HG02571 (cell line): ENCODE results near the gene IMPA2.
"Not testable (repeated sequence)": the region's sequence is repeated elsewhere in the genome, so short reads cannot be mapped to it uniquely, and the experiment has no call there.

Source experiments
- ATAC-seq: cut with Tn5 transposase; IDR thresholded peaks from one replicate; pipeline ENCODE4 v1.9.1; 2021; ENCODE audit warnings: mild to moderate bottlenecking, moderate library complexity; ENCODE audit not compliant: unreplicated experiment

Gene IMPA2

GRCh38 chr18:12067671-12068070 lies 86.4 kb downstream of the IMPA2 start:
- no peak for ATAC-seq

DNA sequence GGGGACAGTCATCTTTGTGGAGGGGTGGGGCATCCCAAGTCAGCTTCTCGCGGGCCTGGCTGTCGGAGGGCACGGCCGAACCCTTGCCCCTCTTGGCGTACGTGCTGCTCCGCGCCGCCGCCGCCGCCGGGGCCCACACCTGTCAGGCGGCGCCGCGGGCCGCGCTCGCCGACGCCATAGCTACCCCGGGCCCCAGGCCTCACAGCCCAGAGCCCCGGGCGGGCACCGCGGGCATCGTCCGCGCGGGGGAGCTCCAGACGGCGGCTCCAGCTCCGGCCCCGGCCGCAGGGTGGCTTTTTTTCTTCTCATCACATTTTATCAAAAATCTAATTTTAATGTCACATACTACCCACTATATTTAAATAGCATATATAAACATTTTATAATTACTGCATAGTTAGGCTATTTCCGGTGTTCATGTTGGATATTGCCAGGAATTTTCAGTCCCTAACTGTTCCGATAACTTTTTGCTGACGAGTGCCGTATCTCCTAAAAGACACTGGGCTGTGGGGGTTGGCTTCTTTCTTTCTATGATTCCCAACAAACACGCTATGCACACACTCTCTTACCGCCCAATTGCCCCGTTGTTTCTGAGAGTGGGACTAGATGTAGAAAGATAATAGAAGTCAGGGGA lies 87.1 kb downstream of the IMPA2 start:
- ATAC-seq: not testable (repeated sequence)

DNA sequence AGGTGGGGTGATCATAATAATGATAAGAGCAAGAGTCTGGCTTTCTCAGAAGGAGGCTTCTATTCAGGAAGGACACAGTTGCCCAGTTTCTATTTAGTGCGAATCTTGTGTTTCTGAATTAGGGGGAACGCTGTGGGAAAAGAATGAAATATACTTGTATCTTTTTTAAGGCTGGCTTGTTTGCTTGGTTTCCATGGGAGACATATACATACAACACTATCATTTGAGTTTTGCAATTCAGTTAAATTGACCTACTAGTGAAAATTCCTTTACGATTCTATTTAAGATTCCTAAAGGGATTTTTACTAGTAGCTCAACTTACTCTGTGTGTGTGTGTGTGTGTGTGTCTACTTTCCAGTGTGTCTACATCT lies 87.6 kb downstream of the IMPA2 start:
- ATAC-seq: no peak

DNA sequence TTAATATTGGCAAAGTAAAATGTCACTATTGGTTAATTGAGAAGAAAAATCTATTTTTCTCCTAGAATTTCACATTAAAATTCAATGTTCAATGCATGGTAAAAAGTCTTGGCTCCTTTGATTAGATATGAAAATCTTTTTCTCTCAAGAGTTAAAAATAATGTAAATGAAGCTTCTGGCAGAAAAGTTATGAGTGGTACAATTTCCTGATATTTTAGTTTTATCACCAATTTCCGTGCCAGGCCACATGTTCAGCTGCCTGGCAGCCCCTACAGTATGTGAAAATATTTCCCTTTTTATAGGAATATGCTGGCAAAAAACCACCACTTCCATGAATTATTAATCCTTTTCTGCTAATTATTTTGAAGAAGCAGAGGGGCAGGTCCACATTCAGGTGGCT lies 89.8 kb downstream of the IMPA2 start:
- ATAC-seq: not testable (repeated sequence)

DNA sequence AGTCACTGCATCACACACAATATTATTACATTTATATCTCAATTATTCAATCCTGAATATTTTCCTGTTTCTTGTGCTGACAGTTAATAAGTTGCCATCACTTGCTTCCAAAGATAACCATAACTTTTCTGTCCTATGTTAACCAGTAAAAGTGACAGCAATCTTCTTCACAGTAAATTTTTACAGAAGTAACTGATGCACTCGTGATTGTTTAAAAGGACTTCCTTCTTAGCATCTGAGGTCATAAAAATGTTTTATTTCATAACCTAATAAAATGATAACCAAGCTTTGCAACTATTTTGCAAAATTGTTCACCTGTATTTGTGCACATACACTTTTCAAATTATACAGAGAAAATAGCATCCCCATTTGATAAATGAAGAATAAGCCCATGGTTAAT lies 91.7 kb downstream of the IMPA2 start:
- ATAC-seq: no peak

DNA sequence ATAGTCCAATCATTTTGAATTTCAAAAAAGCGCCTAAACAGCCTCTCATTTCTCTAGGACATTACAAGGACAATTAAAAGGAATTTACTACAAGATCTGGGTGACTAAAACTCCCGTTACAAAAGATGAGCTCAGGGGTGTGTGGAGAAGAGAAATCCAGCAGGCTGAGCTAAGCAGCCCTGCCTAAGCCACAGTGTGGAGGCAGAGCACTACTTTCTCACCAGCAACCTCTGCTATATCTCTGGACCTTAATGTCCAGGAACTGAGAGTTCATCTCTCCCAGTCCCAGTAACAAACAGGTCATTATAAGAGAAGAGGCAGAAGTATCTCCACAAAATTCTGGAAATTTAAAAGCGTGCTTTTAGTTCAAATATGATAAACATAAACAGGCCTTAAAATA lies 93.4 kb downstream of the IMPA2 start:
- ATAC-seq: no peak

DNA sequence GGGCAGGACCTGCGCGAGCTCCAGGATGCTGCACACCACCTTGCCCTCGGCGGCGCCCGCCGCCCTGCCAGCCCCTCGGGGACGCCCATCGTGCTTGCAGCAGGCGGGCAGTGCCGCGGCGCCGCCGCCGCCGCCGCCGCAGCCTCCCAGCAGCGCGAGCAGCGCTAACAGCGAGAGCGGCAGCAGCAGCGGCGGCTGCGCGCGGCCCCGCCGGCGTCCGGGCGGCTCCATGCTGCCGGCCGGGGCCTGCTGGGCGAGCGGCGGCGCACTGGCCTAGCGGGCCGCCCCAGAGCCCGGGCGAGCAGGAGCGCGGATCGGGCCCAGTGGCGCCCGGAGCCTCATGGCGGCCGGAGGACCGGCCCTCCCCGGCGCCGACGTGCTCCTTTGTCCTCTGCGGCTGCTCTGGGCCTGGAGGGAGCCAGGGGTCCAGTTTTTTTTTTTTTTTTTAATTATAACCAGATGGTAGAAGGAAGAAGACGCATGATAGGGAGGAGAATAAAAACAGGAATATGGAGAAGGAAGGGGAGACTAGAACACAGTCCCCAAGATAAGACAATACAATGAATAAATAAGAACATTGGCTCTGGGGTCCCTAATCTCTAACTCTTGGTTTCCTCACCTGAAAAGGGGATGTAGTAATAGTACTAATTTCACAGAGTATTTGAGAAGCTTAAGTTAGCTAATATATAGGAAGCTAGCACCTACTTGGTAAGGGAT lies 95.3 kb downstream of the IMPA2 start:
- no peak for ATAC-seq

DNA sequence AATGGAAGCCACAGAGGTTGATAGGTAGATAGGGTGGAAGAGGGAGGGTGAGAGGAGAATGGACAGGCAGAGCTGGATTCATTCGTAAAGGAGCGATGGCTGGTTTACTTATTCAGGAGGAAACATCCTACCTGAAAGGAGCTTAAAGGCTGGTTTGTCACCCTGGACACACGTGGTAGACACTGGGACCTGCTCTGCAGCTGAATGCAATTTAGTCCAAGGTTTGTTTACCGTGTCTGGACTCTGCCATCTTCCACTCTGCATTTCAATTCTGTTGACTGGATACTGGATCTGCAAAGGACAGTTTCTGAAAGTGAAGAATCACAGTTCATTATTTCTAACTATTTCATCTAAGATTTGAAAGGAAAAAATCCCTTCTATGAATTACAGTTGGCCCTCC lies 96.7 kb downstream of the IMPA2 start:
- not testable (repeated sequence) for ATAC-seq

DNA sequence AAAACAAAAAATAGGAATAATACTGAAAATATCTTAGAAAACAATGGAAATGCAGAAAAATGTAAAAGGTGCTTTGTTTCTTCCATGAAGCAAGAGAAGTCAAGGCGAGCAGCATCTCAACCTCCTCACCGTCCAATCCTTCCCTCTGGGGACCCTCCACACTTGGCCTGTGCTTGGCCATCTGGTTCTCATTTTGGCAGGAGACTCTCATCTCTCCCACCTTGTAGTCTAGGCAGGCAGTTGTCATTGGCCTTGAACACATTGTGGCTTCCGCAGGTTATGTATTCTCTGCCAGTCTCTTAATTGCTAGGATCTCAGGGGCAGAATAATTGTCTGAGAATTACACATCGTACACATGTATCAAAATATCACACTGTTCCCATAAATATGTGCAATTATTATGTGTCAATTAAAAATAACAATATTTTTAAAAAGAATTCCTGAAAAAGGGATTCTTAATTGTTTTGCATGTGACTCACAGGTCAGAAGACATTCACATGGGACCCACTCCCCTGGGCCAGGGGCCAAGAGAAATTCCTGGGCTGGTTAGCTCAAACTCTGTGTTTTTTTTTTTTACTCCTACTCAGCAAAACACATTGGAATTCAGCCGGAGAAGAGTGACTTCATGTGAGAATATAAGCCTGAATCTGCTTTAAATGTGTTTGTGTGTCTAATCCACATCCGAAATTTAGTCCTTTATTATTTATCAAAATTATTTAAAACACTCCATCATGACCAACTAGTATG lies 98.4 kb downstream of the IMPA2 start:
- no peak for ATAC-seq
